ENCODE measurements around the gene BCL2L13. TPM values are rescaled to one million over a fixed set of nuclear protein-coding genes. Genes with fewer than 3 reads are reported as not detected.

The BCL2L13 gene
- polyA plus RNA-seq, 1 experiment: 74.3 TPM

DNA sequence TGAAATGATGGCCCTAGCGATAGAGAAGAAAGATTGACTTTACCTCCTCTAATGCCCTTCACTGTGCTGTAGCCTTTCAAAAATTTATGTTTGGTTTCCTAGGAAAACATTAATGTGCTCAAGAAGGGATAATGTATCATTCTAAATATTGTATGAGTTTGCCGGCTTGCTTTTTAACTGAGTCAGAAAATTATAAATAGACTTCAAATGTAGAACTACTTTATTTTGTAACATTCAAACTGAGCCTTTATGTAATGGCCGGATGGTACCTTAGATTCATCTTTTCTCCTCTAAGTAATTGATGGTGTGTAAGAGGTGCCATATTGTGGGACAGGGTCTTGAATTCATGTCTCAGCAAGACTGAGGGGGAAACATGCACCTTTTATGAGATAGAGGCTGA, 78.0 kb downstream of the BCL2L13 start:
- TF ChIP-seq CTCF (IDR thresholded peaks at IDR 0.05; ENCODE audit: insufficient read depth, low read depth, low read length): no peak
- Histone ChIP-seq H3K4me3 (ENCODE audit: low read depth, low read length) (no peak overlapping the region), H3K27me3 (ENCODE audit: control insufficient read depth, insufficient read depth, low read length) (no peaks in the 10 kb centered on the region), H3K36me3 (ENCODE audit: control insufficient read depth, insufficient read depth, low read length) (no peaks in the 10 kb centered on the region)
- no peak for DNase-seq (ENCODE audit: low read depth)
- ChIA-PET POLR2A (no interaction called here), CTCF (no interaction called here)

DNA sequence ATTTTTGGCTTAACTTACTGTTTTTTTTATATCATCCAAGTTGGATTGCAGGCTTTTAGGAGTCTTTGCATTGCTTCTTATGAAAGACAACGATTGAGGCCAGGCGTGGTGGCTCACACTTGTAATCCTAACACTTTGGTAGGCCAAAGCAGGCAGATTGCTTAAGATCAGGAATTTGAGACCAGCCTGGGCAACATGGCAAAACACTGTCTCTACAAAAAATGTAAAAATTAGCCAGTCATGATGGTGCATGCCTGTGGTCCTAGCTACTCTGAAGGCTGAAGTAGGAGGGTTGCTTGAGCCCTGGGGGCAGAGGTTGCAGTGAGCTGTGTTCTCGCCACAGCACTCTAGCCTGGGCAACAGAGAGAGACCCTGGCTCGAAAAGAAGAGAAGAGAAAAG, 79.2 kb downstream of the BCL2L13 start:
- ChIA-PET CTCF (interaction anchor here (0.6 kb wide), 1 partner anchor 186 kb away, joined by 3 read pairs; no protein-coding TSS in a partner anchor), POLR2A (no interaction called here)
- H3K4me3 ChIP-seq (ENCODE audit: low read depth, low read length): no peak overlapping the region
- DNase-seq (ENCODE audit: low read depth): no peak
- TF ChIP-seq CTCF (IDR thresholded peaks at IDR 0.05; ENCODE audit: insufficient read depth, low read depth, low read length): no peak
- no peaks in the 10 kb centered on the region for H3K27me3 ChIP-seq (ENCODE audit: control insufficient read depth, insufficient read depth, low read length)
- H3K36me3 ChIP-seq (ENCODE audit: control insufficient read depth, insufficient read depth, low read length): no peaks in the 10 kb centered on the region

DNA sequence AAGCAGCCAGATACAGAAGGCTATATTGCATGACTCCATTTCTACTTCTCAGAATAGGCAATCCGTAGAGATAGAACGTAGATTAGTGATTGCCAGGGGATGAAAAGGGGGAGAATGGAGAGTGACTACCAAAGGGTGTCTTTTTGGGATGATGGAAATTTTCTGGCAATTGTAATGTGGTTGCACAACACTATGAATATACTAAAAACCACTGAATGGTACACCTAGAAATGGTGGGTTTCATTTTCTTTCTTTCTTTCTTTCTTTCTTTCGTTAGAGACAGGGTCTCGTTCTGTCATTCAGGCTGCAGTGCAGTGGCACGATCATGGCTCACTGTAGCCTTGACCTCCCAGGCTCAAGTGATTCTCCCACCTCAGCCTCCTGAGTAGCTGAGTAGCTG, 81.4 kb downstream of the BCL2L13 start:
- ChIA-PET CTCF (no interaction called here), POLR2A (no interaction called here)

DNA sequence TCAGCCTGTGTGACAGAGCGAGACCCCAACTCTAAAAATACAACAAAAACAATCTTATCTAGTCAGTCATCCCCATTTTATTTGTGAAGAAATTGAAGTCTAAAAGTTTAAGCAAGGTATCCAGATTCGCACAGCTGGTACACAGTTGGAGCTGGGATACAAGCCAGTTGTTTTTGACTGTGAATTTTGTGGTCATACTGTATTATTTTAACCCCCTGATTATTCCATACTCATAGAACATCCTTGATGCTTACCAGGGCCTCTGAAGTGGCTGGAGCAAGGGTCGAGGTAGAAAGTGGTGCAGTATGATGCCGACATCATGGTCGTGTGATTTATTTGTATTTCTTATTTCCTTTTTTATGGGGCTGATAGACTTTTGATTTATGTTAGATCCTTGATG, 85.7 kb downstream of the BCL2L13 start:
- ChIA-PET POLR2A (no interaction called here), CTCF (interaction anchor here (0.6 to 0.8 kb wide), 2 partner anchors 12 to 19 kb away, joined by 3 to 4 read pairs; no protein-coding TSS in a partner anchor)
- no peak for TF ChIP-seq CTCF (IDR thresholded peaks at IDR 0.05; ENCODE audit: insufficient read depth, low read depth, low read length)
- peaks cover 8% of the 10 kb centered on the region for H3K36me3 ChIP-seq (ENCODE audit: control insufficient read depth, insufficient read depth, low read length)
- H3K27me3 ChIP-seq (ENCODE audit: control insufficient read depth, insufficient read depth, low read length): no peaks in the 10 kb centered on the region
- DNase-seq (ENCODE audit: low read depth): no peak
- no peak overlapping the region for H3K4me3 ChIP-seq (ENCODE audit: low read depth, low read length)

More for the DNA sequence above, 81.4 kb downstream of the BCL2L13 start:
- Histone ChIP-seq H3K4me3 (ENCODE audit: low read depth, low read length) (no peak overlapping the region), H3K27me3 (ENCODE audit: control insufficient read depth, insufficient read depth, low read length) (no peaks in the 10 kb centered on the region), H3K36me3 (ENCODE audit: control insufficient read depth, insufficient read depth, low read length) (peaks cover 2% of the 10 kb centered on the region; the same call in 1 of the 2 replicates)
- no peak for TF ChIP-seq CTCF (IDR thresholded peaks at IDR 0.05; ENCODE audit: insufficient read depth, low read depth, low read length)
- no peak for DNase-seq (ENCODE audit: low read depth)

- DNase-seq (ENCODE audit: low read depth): no peak
- peaks cover 10% of the 10 kb centered on the region for H3K36me3 ChIP-seq (ENCODE audit: control insufficient read depth, insufficient read depth, low read length)
- no peaks in the 10 kb centered on the region for H3K27me3 ChIP-seq (ENCODE audit: control insufficient read depth, insufficient read depth, low read length)
- no peak for TF ChIP-seq CTCF (IDR thresholded peaks at IDR 0.05; ENCODE audit: insufficient read depth, low read depth, low read length)
- CTCF ChIA-PET: interaction anchor here (0.6 to 0.8 kb wide), 2 partner anchors 12 to 20 kb away, joined by 3 to 4 read pairs; no protein-coding TSS in a partner anchor
- no peak overlapping the region for H3K4me3 ChIP-seq (ENCODE audit: low read depth, low read length)
- POLR2A ChIA-PET: no interaction called here
These were observed 86.3 kb downstream of the BCL2L13 start for GRCh38 chr22:17724678-17725499.

Measured in BJ (cell line).